Cortex of kidney (tissue), 1 donor: ENCODE results near the gene MUC20.
"Not testable (repeated sequence)": the region's sequence is repeated elsewhere in the genome, so short reads cannot be mapped to it uniquely, and the experiment has no call there.

Experiments
- DNase-seq: peaks from one replicate; lab custom pipeline; 2025; lab: John Stamatoyannopoulos, UW

MUC20 gene

GRCh38 chr3:195720831-195721506 lies at the start of gene MUC20:
Gene MUC20, plus strand, starts transcription at chr3:195720978. Its CDS starts 30 bp downstream, at chr3:195721008.
- not testable (repeated sequence) for DNase-seq

- not testable (repeated sequence) for DNase-seq
Measured at GRCh38 chr3:195671283-195671682, 49.5 kb upstream of the MUC20 start.

- not testable (repeated sequence) for DNase-seq
Measured at GRCh38 chr3:195673711-195674110, 47.1 kb upstream of the MUC20 start.

GRCh38 chr3:195678391-195679015 lies 42.3 kb upstream of the MUC20 start:
- not testable (repeated sequence) for DNase-seq

- not testable (repeated sequence) for DNase-seq
Measured at GRCh38 chr3:195680690-195681089, 40.1 kb upstream of the MUC20 start.

- not testable (repeated sequence) for DNase-seq
Measured at GRCh38 chr3:195681458-195682103, 39.2 kb upstream of the MUC20 start.

GRCh38 chr3:195682104-195682742 lies 38.6 kb upstream of the MUC20 start:
- not testable (repeated sequence) for DNase-seq

GRCh38 chr3:195683722-195684526 lies 36.9 kb upstream of the MUC20 start:
- DNase-seq = not testable (repeated sequence)

GRCh38 chr3:195684527-195685257 lies 36.1 kb upstream of the MUC20 start:
- not testable (repeated sequence) for DNase-seq

- DNase-seq = not testable (repeated sequence)
Measured at GRCh38 chr3:195686537-195687208, 34.1 kb upstream of the MUC20 start.

GRCh38 chr3:195687209-195687760 lies 33.5 kb upstream of the MUC20 start:
- DNase-seq = not testable (repeated sequence)

- DNase-seq = not testable (repeated sequence)
Measured at GRCh38 chr3:195688471-195689183, 32.2 kb upstream of the MUC20 start.

- not testable (repeated sequence) for DNase-seq
Measured at GRCh38 chr3:195689184-195690070, 31.4 kb upstream of the MUC20 start.

GRCh38 chr3:195690951-195691350 lies 29.8 kb upstream of the MUC20 start:
- no peak for DNase-seq

- not testable (repeated sequence) for DNase-seq
Measured at GRCh38 chr3:195691596-195692353, 29.0 kb upstream of the MUC20 start.

- no peak for DNase-seq
Measured at GRCh38 chr3:195692354-195692685, 28.5 kb upstream of the MUC20 start.

GRCh38 chr3:195692781-195693427 lies 27.9 kb upstream of the MUC20 start:
- DNase-seq = no peak
